Body of pancreas (tissue), 4 donors: ENCODE data around the gene B3GLCT.

Experiments used
- POLR2A ChIP-seq, 3 donors: fragments of 450-650 bp; IDR thresholded peaks; one replicate each; pipeline ENCODE4 v1.6.1; 2016; ENCODE audit warnings: antibody characterized with exemption in 3 of 3, mild to moderate bottlenecking in 2 of 3
- TF ChIP-seq, protein P1 (sequence below), 7 experiments: fragments of 450-650 bp in 4 of 7; fragments of 200-600 bp in 3 of 7; sonication (generic) in 3 of 7; IDR thresholded peaks; one replicate each; pipeline ENCODE4 v1.5.1; 2016 to 2019; ENCODE audit warnings: antibody characterized with exemption in 7 of 7

DNA sequence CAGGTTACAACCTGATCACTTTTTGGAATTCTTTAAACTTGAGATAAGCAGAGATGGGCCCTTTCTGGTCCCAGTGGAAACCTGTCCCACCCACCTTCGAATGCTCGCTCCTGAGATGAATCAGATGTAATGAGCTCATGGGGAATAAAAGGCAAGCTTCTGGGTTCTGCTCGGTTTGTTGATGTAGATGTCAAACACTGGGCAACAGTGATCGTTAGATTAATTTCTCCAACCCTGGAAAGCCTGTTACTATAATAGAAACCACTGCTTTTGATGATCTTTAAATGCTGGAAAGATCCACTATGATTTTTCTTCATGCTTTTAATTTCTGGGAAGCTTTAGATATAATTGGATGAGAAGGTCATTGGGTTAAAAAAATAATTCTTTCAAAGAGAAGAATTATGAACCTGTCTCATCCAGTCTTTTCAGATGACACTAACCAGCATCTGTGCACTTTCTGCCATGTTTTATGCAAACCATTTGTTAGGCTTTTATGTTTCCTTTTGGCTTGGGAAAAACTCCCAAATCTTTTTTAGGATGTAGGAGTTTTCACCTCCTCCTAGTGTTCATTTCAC, 49.3 kb downstream of the B3GLCT start:
- TF ChIP-seq, protein P1, sequence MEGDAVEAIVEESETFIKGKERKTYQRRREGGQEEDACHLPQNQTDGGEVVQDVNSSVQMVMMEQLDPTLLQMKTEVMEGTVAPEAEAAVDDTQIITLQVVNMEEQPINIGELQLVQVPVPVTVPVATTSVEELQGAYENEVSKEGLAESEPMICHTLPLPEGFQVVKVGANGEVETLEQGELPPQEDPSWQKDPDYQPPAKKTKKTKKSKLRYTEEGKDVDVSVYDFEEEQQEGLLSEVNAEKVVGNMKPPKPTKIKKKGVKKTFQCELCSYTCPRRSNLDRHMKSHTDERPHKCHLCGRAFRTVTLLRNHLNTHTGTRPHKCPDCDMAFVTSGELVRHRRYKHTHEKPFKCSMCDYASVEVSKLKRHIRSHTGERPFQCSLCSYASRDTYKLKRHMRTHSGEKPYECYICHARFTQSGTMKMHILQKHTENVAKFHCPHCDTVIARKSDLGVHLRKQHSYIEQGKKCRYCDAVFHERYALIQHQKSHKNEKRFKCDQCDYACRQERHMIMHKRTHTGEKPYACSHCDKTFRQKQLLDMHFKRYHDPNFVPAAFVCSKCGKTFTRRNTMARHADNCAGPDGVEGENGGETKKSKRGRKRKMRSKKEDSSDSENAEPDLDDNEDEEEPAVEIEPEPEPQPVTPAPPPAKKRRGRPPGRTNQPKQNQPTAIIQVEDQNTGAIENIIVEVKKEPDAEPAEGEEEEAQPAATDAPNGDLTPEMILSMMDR (IDR thresholded peaks at IDR 0.05): no peak
- no peak for TF ChIP-seq POLR2A (IDR thresholded peaks at IDR 0.05)
